SK-N-SH (cell line): Measurements from ENCODE around the gene IKZF1. TPM values are rescaled to one million over a fixed set of nuclear protein-coding genes. Genes with fewer than 3 reads are reported as not detected.

Experiments used
- CTCF ChIA-PET: fragments of 300-600, 350-600 bp; formaldehyde crosslinking; extraction: SDS; loops from one replicate; lab custom pipeline; 2021; lab: Yijun Ruan, JAX
- POLR2A ChIA-PET: fragments of 350-600 bp; sonication (Branson Sonifier 250); formaldehyde crosslinking; extraction: SDS; loops from one replicate; lab custom pipeline; 2020; ENCODE audit warnings: antibody characterized with exemption, inconsistent platforms; lab: Yijun Ruan, JAX
- DNase-seq: peaks from one replicate; pipeline ENCODE4 v3.0.0; 2012
- H2AFZ ChIP-seq: fragments of 200-600 bp; sonication (generic); 2 replicates; pipeline ENCODE4 v1.8.1; 2016; ENCODE audit warnings: antibody characterized with exemption, mild to moderate bottlenecking, low read depth
- H3F3A ChIP-seq: fragments of 200-600 bp; sonication (generic); replicated peaks from 2 replicates; pipeline ENCODE3; 2016; ENCODE audit warnings: antibody characterized with exemption, mild to moderate bottlenecking; ENCODE audit not compliant: insufficient read depth
- H3K27ac ChIP-seq, 2 experiments: fragments of 200-500 bp in 1 of 2; fragments of 200-600 bp in 1 of 2; sonication (Bioruptor generic) in 1 of 2; sonication (generic), shearing (Covaris generic) in 1 of 2; 2 replicates each; pipeline versions ENCODE4 v1.5.1 to v1.6.1; 2014 to 2016; ENCODE audit warnings: low read depth in 2 of 2, inconsistent platforms in 1 of 2, low read length in 1 of 2, mild to moderate bottlenecking in 1 of 2, mixed read lengths in 1 of 2
- H3K27me3 ChIP-seq: fragments of 200-600 bp; sonication (generic), shearing (Covaris generic); 2 replicates; pipeline ENCODE4 v1.6.1; 2016; ENCODE audit warnings: mixed run types; ENCODE audit not compliant: insufficient read depth
- H3K36me3 ChIP-seq, 2 experiments: fragments of 200-500 bp in 1 of 2; fragments of 200-600 bp in 1 of 2; sonication (Bioruptor generic) in 1 of 2; sonication (generic) in 1 of 2; replicated peaks in 1 of 2; 2 replicates each; pipeline versions ENCODE3 to v1.5.1; 2014 to 2016; ENCODE audit warnings: low read length in 1 of 2, mild to moderate bottlenecking in 1 of 2; ENCODE audit not compliant: insufficient read depth in 2 of 2, control insufficient read depth in 1 of 2
- H3K4me1 ChIP-seq, 2 experiments: fragments of 200-500 bp in 1 of 2; fragments of 200-600 bp in 1 of 2; sonication (Bioruptor generic) in 1 of 2; sonication (generic), shearing (Covaris generic) in 1 of 2; 2 replicates each; pipeline versions ENCODE4 v1.5.1 to v1.6.1; 2014 to 2016; ENCODE audit warnings: low read depth in 1 of 2, low read length in 1 of 2, mixed run types in 1 of 2; ENCODE audit not compliant: insufficient read depth in 2 of 2, control insufficient read depth in 1 of 2
- H3K4me2 ChIP-seq: fragments of 200-600 bp; sonication (generic), shearing (Covaris generic); 2 replicates; pipeline ENCODE4 v1.6.1; 2017; ENCODE audit warnings: mixed run types
- H3K4me3 ChIP-seq, 2 experiments: fragments of 200-500 bp in 1 of 2; fragments of 200-600 bp in 1 of 2; sonication (Bioruptor generic) in 1 of 2; sonication (generic), shearing (Covaris generic) in 1 of 2; 2 replicates each; pipeline versions ENCODE4 v1.5.1 to v1.8.1; 2014 to 2016; ENCODE audit warnings: low read depth in 2 of 2, inconsistent platforms in 1 of 2, low read length in 1 of 2, mild to moderate bottlenecking in 1 of 2, mixed read lengths in 1 of 2, moderate library complexity in 1 of 2
- H3K79me2 ChIP-seq: fragments of 200-600 bp; sonication (generic); 2 replicates; pipeline ENCODE4 v1.8.1; 2017; ENCODE audit warnings: mild to moderate bottlenecking; ENCODE audit not compliant: insufficient read depth
- H3K9ac ChIP-seq: fragments of 200-600 bp; sonication (generic); 2 replicates; pipeline ENCODE4 v1.6.1; 2017; ENCODE audit warnings: mixed run types
- H3K9me2 ChIP-seq: fragments of 200-600 bp; sonication (generic); 2 replicates; pipeline ENCODE4 v1.6.1; 2017; ENCODE audit warnings: mixed run types
- H3K9me3 ChIP-seq: fragments of 200-600 bp; sonication (generic); 2 replicates; pipeline ENCODE4 v1.6.1; 2017; ENCODE audit warnings: mixed run types, mild to moderate bottlenecking, moderate library complexity
- H4K20me1 ChIP-seq: fragments of 200-600 bp; sonication (generic); 2 replicates; pipeline ENCODE4 v1.6.1; 2017; ENCODE audit warnings: mild to moderate bottlenecking, mixed run types; ENCODE audit not compliant: insufficient read depth
- ELF1 ChIP-seq: IDR thresholded peaks from 2 replicates; pipeline ENCODE4 v1.4.0; 2012
- EP300 ChIP-seq, 2 experiments: IDR thresholded peaks; 2 replicates each; pipeline versions ENCODE4 v1.4.0 to v1.6.1; 2012; ENCODE audit warnings: borderline replicate concordance in 1 of 2, low read depth in 1 of 2, low read length in 1 of 2
- FOSL2 ChIP-seq: IDR thresholded peaks from 2 replicates; pipeline ENCODE4 v1.4.0; 2012; ENCODE audit warnings: low read depth, mild to moderate bottlenecking, moderate library complexity, borderline replicate concordance
- FOXJ3 ChIP-seq: sonication (generic); formaldehyde crosslinking; IDR thresholded peaks from 2 replicates; pipeline ENCODE4 v1.5.1; 2020; ENCODE audit warnings: mild to moderate bottlenecking, missing genetic modification reagents
- FOXM1 ChIP-seq: IDR thresholded peaks from 2 replicates; pipeline ENCODE4 v1.4.0; 2012; ENCODE audit warnings: low read depth, mild to moderate bottlenecking
- GATA2 ChIP-seq: sonication (generic); formaldehyde crosslinking; IDR thresholded peaks from 2 replicates; pipeline ENCODE4 v1.5.0; 2020; ENCODE audit warnings: mild to moderate bottlenecking, missing genetic modification reagents
- NRF1 ChIP-seq: IDR thresholded peaks from 2 replicates; pipeline ENCODE4 v1.6.1; 2012; ENCODE audit warnings: low read depth, mild to moderate bottlenecking, low read length
- POLR2AphosphoS5 ChIP-seq: IDR thresholded peaks from 2 replicates; pipeline ENCODE4 v1.6.1; 2012; ENCODE audit warnings: low read depth, low read length
- RAD21 ChIP-seq: IDR thresholded peaks from 2 replicates; pipeline ENCODE4 v1.6.1; 2012; ENCODE audit warnings: mild to moderate bottlenecking, low read length
- REST ChIP-seq: IDR thresholded peaks from 2 replicates; pipeline ENCODE4 v1.6.1; 2012; ENCODE audit warnings: mild to moderate bottlenecking, low read depth, low read length, moderate library complexity
- RFX5 ChIP-seq: IDR thresholded peaks from 2 replicates; pipeline ENCODE4 v1.6.1; 2012; ENCODE audit warnings: mild to moderate bottlenecking, improper control_type of control experiment, low read length
- RXRA ChIP-seq: IDR thresholded peaks from 2 replicates; pipeline ENCODE4 v1.4.0; 2012; ENCODE audit warnings: low read depth, mild to moderate bottlenecking, borderline replicate concordance
- SIN3A ChIP-seq: IDR thresholded peaks from 2 replicates; pipeline ENCODE4 v1.6.1; 2012; ENCODE audit warnings: low read depth, mild to moderate bottlenecking, low read length, moderate library complexity, borderline replicate concordance
- SMC3 ChIP-seq: IDR thresholded peaks from 2 replicates; pipeline ENCODE4 v1.6.1; 2012; ENCODE audit warnings: low read depth, low read length, improper control_type of control experiment
- TAF1 ChIP-seq: IDR thresholded peaks from 2 replicates; pipeline ENCODE4 v1.6.1; 2012; ENCODE audit warnings: low read depth, mild to moderate bottlenecking, low read length, moderate library complexity, borderline replicate concordance
- TCF12 ChIP-seq: IDR thresholded peaks from 2 replicates; pipeline ENCODE4 v1.4.0; 2012
- TEAD4 ChIP-seq: IDR thresholded peaks from 2 replicates; pipeline ENCODE4 v1.4.0; 2012; ENCODE audit warnings: mild to moderate bottlenecking, borderline replicate concordance; ENCODE audit not compliant: insufficient read depth
- WGBS: methylation state at CpG from one replicate; pipeline ENCODE4 v1.1.6; 2017; ENCODE audit warnings: low lambda C conversion rate; 5-methylcytosine and 5-hydroxymethylcytosine counted together
- polyA plus RNA-seq, 3 experiments: library from polyadenylated mRNA; depleted of rRNA; stranded (reverse); fragments of >200 nt; gene quantifications; 2 replicates each; pipeline ENCODE4 v1.2.3, GENCODE V29; 2012
- TF ChIP-seq, protein P1 (sequence below): IDR thresholded peaks from 2 replicates; pipeline ENCODE4 v1.4.0; 2012; ENCODE audit warnings: low read depth, borderline replicate concordance

Gene IKZF1
- polyA plus RNA-seq, 1 of the 3 experiments (the other 2 are of a cell fraction): not detected

- ChIA-PET POLR2A (no interaction called here), CTCF (interaction anchor here (0.7 to 3.5 kb wide), 11 partner anchors 9 to 275 kb away, joined by 3 to 37 read pairs (median 4); no protein-coding TSS in a partner anchor)
- Histone ChIP-seq H3K79me2 (no peaks in the 10 kb centered on the region), H2AFZ (no peak overlapping the region), H3K27me3 (no peaks in the 10 kb centered on the region), H3F3A (no peaks in the 10 kb centered on the region), H3K9me3 (peaks cover 6% of the 10 kb centered on the region; the same call in 1 of the 2 replicates), H3K9me2 (no peaks in the 10 kb centered on the region), H3K4me3 (no peak overlapping the region), H4K20me1 (no peaks in the 10 kb centered on the region), H3K27ac (no peak overlapping the region), H3K36me3 (no peaks in the 10 kb centered on the region), H3K9ac (no peak overlapping the region), H3K4me2 (no peak overlapping the region), H3K4me1 (no peaks in the 10 kb centered on the region)
- TF ChIP-seq FOXM1: no peak
- TF ChIP-seq SIN3A: no peak
- no peak for TF ChIP-seq RAD21
- no peak for TF ChIP-seq POLR2AphosphoS5
- TF ChIP-seq EP300 (IDR thresholded peaks at IDR 0.05; ENCODE audit: borderline replicate concordance in 1 of 2, low read depth in 1 of 2, low read length in 1 of 2): no peak
- no peak for TF ChIP-seq FOXJ3 (CRISPR knock-in tag)
- TF ChIP-seq TCF12: no peak
- TF ChIP-seq TAF1: no peak
- TF ChIP-seq GATA2 (CRISPR knock-in tag): no peak
- no peak for TF ChIP-seq REST
- TF ChIP-seq FOSL2: no peak
- TF ChIP-seq RFX5: no peak
- TF ChIP-seq RXRA: no peak
- TF ChIP-seq SMC3: no peak
- TF ChIP-seq, protein P1, sequence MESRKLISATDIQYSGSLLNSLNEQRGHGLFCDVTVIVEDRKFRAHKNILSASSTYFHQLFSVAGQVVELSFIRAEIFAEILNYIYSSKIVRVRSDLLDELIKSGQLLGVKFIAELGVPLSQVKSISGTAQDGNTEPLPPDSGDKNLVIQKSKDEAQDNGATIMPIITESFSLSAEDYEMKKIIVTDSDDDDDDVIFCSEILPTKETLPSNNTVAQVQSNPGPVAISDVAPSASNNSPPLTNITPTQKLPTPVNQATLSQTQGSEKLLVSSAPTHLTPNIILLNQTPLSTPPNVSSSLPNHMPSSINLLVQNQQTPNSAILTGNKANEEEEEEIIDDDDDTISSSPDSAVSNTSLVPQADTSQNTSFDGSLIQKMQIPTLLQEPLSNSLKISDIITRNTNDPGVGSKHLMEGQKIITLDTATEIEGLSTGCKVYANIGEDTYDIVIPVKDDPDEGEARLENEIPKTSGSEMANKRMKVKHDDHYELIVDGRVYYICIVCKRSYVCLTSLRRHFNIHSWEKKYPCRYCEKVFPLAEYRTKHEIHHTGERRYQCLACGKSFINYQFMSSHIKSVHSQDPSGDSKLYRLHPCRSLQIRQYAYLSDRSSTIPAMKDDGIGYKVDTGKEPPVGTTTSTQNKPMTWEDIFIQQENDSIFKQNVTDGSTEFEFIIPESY: no peak
- no peak for TF ChIP-seq TEAD4
- no peak for TF ChIP-seq NRF1
- no peak for TF ChIP-seq ELF1
- 23% methylated on average over 2 of the region's 2 CpGs for WGBS
- no peak for DNase-seq
Measured at GRCh38 chr7:50367100-50367499, 62.6 kb downstream of the IKZF1 start.
